ENCODE results near the gene IQCN. TPM values are rescaled to one million over a fixed set of nuclear protein-coding genes. Genes with fewer than 3 reads are reported as not detected.

IQCN gene
- total RNA-seq, 1 donor from 2014 or later, result 0.35 TPM

DNA sequence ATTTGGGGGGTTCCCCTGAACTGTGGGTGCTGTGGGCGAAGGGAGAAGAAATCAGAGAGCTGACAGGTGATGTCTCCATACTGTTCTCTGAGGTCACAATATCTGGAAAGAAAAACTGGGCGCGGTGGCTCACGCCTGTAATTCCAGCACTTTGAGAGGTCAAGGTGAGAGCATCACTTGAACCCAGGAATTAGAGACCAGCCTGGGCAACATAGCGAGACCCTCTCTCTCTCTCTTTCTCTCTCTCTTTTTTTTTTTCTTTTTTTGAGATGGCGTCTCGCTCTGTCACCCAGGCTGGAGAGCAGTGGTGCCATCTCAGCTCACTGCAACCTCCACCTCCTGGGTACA lies 21.9 kb downstream of the IQCN start:
- ATAC-seq (ENCODE audit: poor library complexity), result no peak
- DNase-seq, result no peak
- intact Hi-C loops (cut with DNase I), result loop anchor here (2.0 to 5.0 kb wide), 2 partner anchors 44 to 140 kb away; no protein-coding TSS in a partner anchor

DNA sequence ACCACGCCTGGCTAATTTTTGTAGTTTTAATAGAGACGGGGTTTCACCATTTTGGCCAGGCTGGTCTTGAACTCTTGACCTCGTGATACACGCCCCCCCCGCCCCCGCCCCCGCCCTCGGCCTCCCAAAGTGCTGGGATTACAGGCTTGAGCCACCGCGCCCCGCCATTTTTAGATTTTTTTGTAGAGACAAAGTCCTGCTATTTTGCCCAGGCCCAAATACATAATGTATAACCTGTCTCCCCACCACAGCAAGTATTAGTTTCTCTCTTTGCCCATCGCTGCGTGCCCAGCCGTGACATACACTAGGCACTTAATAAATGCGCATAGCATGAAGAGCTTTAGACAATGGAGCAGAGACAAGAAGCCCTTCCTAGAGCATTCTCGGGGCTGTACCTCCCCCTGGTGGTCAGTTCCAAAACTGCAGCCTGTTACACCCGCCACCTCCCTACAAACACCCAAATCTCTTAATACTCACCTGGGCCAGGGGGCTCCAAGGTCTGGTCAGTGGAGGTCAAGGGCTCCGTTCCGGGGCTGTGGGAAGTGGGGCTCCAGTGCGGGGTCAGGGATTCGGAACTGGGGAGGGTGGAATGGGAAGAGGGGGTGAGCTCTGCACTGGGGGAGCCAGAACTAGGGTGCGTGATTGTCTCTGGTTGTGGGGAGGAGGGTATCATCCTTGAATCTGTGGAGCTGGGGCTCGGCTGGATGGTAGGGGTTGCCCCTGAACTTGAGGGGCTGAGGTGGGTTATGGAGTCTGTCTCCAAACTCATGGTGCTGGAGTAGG lies 22.5 kb downstream of the IQCN start:
- ATAC-seq (ENCODE audit: poor library complexity) (peak; percentile 80), DNase-seq (peak; percentile 76)
- intact Hi-C loops (cut with DNase I), result loop anchor here (2.0 to 5.0 kb wide), 2 partner anchors 43 to 139 kb away; no protein-coding TSS in a partner anchor

DNA sequence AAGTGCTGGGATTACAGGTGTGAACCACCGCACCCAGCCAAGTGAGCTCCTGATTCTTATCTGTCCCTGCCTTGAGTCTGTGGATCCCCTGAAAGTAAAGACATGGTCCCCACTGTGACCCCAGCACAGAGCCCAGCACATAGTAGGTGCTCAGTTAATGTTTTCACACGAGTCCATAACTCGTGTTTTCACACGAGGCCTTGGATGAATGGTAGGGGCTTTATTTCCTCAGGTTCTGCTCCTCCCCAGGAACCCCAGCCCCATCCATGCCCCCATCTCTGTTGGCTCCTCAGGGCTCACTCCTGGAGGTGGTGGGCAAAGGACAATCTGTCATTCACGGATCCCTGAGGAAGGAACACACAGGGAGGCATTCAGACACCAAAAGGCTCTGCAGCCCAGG lies 24.4 kb downstream of the IQCN start:
- ATAC-seq (ENCODE audit: poor library complexity) (no peak), DNase-seq (no peak)
- intact Hi-C loops (cut with DNase I), result loop anchor here (5.0 kb wide), 1 partner anchor 138 kb away; no protein-coding TSS in a partner anchor

DNA sequence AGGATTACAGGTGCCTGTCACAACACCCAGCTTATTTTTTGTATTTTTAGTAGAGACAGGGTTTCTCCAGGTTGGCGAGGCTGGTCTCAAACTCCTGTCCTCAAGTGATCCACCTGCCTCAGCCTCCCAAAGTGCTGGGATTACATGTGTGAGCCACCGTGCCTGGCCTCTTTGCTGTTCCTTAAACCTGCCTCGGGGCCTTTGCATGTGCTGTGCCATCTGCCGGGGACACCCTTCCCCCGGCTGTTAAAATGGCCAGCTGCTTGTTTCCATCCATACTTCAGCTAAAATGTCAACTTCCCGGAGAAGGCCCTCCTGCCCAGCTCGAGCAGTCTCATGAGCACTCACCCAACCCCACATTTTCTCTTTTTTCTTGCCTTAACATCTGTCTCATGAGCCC lies 29.0 kb downstream of the IQCN start:
- DNase-seq (no peak), ATAC-seq (ENCODE audit: poor library complexity) (no peak)
- intact Hi-C loops (cut with DNase I), result no loop called here

DNA sequence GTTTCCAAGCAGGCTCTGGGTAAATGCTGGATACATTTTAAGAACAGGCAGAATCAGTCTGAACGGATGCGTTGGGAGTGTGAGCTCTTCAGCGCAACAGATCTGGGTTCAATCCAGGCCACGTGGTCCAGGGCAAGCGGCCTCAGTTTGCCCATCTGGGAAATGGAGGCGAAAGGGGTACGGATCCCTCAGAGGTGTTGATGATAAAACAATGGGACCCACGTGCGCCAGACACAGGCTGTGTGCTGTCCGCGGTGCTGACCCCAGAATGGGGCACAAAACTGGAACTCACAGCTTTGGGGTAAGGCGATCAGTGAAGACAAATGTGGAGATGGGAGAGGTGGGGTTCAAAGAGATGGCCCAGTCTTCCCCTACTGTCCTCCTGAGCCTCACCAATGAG lies 34.9 kb downstream of the IQCN start:
- intact Hi-C loops (cut with DNase I), result no loop called here
- ATAC-seq (ENCODE audit: poor library complexity) (no peak), DNase-seq (no peak)

DNA sequence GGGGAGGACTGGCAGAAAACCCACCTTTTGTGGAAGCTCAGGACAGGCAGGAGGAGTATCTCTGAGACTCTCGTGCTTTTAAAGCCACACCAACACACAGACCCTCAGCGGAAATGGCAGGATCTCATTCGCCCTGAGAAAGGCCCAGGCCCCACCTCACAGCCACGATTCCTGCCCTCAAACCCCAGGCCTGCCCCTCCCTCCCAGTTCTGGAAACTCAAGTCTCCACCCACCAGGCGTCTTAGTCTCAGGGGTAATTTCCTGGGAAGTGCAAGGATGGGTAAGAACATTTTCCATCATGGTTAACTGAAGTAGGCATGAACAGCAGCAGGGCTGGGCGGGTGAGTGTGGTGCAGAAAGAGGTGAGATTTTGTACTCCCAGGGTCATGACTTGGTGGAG lies 40.1 kb downstream of the IQCN start:
- DNase-seq, result no peak
- ATAC-seq (ENCODE audit: poor library complexity), result no peak
- intact Hi-C loops (cut with DNase I), result no loop called here

DNA sequence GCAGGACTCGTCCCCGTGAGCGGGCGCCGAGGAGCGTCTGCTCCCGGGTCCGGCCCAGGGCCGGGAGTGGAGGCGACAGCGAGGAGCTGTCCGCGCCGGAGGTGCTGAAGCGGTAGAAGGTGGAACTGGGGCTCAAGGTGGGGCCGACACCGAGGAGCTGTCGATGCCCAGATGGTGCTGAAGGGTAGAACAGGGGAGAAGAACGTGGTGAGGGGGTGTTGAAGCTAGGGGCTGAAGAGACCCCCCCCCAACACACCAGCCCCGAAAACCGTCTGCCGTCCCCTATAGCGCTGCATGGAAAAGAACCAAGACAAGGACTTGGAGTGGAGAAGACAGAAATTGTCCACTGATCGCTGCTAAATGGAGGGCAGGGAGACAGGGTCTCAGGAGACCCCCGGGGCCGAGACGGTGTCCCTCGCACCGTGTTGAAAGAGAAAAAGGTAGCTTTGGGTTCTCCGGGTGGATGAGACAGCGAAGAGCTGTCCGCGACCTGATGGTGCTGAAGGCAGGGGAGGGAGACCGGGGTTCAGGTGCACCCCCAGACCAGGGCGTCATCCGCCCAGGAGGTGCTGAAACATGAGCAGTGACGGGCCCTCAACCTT lies 40.9 kb downstream of the IQCN start:
- DNase-seq (peak; percentile 59), ATAC-seq (ENCODE audit: poor library complexity) (peak; percentile 62)
- intact Hi-C loops (cut with DNase I), result no loop called here

DNA sequence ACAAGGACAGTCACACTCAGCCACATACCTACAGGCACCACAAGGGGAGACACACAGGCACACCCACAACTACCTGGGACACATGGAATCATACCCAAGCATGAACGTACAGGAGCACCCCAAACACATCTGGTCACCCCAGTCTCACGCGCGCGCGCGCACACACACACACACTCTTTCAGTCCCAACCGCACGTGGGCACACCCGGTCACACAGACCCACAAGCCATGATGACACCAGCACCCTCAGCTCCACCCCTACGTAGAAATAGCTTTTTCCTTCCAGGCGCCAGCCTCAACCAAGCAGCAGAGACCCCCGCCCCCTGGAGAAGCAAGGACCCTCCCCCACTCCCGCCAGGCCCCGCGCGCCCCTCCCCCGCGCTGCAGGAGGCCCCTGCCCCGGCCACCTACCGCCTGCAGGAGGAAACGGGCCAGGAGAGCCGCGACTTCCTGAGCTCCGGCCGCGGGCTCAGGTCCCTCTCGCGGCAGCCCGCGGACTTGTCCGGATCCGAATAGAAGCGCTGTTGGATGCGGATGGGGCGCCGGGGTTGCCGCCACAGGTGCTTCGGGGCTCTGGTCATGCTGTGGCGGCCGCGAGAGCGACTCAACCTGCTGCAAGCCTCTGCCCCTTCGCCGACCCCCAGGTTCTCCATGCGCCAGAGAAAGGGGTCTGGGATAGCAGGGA lies 41.6 kb downstream of the IQCN start:
- ATAC-seq (ENCODE audit: poor library complexity), result no peak

DNA sequence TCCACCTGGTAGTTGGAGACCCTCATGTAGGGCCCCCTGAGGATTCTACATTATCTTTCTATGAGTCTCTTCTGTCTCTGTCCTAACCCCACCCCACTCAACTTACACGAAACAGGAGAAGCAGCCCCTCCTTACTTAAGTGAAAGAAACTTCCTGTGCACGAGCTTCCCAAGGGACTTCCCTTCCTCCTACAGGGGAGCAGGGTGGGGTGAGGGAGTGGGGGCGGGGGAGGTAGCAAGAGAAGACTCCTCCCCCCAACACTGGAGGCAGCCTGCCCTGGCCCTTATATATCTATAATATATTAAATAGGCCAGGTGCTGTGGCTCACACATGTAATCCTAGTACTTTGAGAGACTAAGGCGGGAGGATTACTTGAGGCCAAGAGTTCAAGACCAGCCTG lies 42.5 kb downstream of the IQCN start:
- DNase-seq (no peak), ATAC-seq (ENCODE audit: poor library complexity) (no peak)
- intact Hi-C loops (cut with DNase I), result no loop called here

More for the DNA sequence above, 41.6 kb downstream of the IQCN start:
- DNase-seq, result no peak
- intact Hi-C loops (cut with DNase I), result no loop called here

DNA sequence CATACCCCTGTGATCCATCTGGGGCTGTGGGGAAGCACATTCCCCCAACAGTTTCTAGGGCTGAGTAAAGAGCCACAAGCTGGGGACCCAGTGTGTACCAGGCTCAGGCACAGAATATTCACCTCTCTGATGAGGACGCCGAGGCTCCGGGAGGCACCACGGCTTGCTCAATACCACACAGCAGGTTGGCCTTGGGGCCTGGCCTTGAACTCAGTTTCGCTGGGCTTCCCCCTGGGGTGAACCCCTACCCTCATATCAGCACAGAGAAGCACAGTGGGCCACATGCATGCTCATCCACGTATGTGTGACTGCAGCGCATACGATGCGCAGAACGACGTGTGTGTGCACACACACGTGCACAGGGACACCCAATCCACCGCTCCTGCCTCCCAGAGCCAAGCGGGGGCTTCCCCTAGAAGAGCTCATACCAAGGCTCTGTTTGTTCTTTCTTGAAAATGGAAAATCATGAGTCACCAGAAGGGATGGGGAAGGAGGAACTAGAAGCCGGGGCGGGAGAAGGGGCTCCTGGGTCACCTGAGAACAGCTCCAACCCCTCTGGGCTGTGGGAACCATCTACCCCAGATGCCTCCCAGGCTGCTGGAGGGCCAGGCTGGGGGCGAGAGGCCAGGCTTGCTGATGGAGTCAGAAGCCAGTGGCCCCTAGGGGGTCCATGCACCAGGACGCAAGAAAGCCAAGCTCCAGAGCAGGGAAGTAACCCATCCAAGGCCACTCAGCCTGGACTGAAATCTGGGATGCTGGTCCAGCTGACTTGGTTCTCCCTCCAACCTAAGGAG lies 43.1 kb downstream of the IQCN start:
- intact Hi-C loops (cut with DNase I), result no loop called here
- DNase-seq, result no peak
- no peak for ATAC-seq (ENCODE audit: poor library complexity)

DNA sequence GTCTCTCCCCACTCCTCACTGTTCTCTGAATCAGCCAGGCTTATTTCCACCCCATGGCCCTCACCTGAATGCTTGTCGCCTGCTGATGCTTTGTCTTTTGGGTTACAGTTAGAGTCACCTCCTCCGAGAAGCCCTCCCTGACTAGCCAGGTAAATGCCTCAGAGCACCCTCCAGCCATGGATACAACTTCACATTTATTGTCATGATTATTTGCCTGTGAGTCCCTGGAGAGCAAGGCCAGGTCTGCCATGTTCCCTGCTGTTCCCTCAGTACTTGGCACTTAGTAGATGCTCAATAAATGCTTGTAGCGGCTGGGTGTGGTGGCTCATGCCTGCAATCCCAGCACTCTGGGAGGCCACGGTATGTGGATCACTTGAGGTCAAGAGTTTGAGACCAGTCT lies 44.3 kb downstream of the IQCN start:
- no peak for ATAC-seq (ENCODE audit: poor library complexity)
- no peak for DNase-seq
- intact Hi-C loops (cut with DNase I), result no loop called here

DNA sequence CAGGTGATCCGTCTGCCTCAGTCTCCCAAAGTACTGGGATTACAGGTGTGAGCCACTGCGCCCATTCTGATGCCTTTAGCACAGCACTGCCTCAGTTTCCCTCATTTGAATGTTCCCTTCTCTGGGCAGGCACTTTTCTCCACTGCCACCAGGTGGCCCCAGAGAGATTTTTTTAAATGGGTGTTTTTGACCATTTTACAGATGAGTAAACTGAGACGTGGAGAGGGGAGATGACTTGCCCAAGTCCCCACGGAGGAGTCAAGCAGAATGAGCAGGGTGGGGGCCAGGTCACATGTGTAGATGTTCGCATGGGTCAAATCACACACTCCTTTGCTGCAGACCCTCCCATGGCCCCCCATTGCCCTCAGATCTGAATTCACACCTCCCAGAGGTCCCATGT lies 44.8 kb downstream of the IQCN start:
- ATAC-seq (ENCODE audit: poor library complexity) (no peak), DNase-seq (no peak)
- intact Hi-C loops (cut with DNase I), result no loop called here

DNA sequence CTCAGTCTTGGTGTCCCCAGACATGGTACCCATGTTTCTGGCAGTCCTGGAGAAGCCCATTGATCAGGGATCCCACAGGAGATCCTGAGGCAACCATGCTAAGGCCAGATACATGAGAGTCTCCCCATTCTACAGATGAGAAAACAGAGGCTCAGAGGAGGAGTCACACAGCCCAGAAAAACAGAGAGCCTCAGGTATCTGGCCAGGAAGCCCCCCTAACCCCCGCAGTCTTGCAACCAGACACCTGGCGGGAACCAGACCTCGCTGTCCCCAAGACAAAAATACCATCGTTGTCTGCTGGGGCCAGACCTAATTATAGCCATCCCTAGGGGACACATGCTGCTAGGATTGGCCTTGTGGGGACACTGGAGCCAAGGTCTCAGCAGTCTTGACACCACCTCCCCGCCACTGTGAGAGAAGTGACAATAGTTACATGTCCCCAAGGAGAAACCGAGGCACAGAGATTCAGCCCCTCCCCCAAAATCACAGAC lies 46.4 kb downstream of the IQCN start:
- intact Hi-C loops (cut with DNase I), result no loop called here
- ATAC-seq (ENCODE audit: poor library complexity) (no peak), DNase-seq (no peak)

DNA sequence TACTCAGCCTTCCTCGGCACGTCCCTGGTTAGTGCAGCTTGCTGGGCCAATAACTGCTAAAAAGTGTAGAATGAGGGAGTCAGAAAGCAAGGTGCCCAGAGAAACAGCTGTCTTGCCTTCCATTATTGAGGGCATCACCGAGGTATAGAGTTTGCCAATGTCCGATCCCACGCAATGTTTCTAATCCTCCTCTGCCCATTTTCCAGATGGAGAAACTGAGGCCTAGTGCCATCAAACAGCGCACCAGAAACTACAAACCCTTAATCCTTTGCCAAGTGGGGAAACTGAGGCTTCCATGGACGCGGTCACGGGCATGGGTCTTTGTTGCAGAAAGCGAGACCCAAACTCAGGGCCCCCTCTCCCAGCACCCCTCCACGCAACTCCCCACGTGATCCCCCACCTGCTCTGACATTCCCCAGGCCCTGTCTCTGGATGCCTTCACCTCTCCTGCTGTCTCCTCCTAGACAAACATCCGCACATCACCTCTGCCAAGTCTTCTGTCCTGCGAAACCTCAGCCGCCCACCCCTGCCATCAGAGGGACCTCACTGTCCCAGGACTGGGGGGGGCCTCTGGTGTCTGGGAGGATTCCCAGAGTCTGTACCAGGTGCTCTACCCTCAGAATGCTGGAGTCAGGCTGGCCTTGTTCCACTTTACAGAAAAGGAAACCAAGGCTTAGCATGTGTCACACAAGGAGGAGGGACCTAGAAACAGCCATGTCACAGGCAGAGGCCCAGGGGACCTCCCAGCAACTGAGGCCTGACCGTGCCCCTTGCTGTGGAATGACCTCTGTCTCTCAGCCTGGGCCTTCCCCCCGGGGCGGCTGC lies 47.1 kb downstream of the IQCN start:
- no peak for DNase-seq
- intact Hi-C loops (cut with DNase I), result no loop called here
- ATAC-seq (ENCODE audit: poor library complexity), result no peak

DNA sequence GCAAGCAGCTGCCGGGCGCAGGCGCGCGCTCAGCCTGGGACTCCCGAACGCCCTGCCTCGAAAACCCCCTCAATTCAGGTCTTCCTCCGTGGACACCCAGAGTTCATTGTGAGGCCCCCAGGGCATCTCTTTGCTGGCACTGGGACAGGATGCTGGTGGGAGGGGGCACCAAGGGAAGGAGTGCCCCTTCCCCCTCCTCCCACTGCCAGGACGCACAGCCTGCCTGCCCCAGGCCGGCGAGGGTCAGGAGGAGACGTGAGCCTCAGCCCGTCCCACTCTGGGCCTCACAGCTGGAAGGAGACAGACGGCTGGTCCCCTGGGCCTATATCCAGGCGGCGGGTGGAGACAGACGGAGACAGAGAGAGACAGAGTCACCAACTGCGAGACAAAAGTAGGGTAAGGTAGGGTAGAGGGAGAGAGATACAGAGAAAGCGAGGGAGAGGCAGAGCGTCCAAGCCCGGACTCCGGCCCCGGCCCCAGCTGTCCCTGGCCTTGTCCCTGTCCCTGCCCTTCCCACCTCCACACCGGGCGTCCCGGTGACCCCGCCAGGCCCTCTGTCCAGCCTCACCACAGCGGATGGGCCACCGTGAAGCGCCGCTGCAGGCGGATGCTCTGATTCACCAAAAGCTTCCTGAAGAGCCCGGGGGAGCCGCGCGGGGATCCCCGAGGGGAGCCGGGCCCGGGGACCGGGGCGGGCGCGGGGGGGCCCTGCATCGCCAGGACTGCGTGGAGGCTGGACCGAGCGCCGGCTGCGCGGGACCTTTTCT lies 48.4 kb downstream of the IQCN start, which contains the start of gene PDE4C:
PDE4C (minus strand) TSS at position 737 of the 767 bp plus-strand sequence; CDS start at position 714, 23 bp downstream.
- ATAC-seq (ENCODE audit: poor library complexity) (no peak), DNase-seq (no peak)
- intact Hi-C loops (cut with DNase I), result no loop called here

DNA sequence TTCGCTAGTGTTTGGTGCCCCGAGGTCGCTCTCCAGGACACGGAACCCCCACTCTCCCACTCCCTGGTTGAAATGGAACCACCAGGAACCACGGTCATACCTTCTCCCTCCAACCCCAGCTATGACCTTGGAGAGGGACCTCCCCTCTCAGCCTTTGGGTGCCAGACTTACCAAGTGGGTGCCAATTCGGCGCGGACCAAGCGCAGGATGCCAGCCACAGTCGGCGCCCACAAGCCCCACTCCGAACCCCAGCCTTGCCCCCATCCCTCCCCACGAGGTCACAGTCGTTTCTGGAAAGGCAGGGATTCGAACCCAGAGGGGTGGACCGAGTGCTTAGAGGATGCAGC lies 48.9 kb downstream of the IQCN start:
- intact Hi-C loops (cut with DNase I), result no loop called here
- ATAC-seq (ENCODE audit: poor library complexity), result no peak
- DNase-seq, result no peak

DNA sequence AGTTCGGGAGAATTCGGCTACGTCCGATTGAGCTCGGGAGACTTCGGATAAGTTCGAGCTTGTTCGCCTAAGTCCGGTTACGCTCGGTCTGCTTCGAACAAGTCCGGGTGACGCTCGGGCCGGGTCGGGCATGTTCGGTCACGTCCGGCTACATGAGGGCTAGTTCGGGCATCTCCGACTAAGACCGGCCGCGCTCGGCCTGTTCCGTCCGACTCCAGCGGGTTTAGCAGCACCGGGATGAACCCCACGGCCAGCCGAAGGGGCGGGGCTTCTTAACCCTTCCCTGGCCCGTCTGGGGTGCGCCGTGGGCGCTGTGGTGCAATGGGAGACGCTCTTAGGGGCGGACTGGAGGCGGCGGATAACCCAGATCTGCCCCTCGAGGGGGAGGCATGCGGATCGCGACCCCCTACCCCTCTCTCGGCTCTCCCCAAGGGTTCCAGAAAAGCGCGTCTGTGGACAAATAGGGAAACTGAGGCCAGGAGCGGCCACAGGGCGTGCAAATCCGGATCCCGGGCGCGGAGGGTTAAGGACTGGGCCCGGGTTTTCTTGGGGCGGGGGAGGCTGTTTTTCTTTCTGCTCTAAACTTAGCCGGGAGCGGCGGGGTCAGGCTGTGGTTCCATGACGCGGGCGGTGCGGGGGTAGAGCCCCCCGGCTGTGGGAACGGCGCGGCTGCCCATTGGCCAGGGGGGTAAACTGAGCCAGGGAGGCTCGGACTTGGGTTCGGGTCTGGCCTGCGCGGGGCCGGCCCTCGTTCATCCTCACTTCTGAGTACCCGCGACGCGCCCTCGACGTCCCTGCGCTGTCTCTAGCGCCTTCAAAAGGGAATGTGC lies 49.5 kb downstream of the IQCN start:
- intact Hi-C loops (cut with DNase I), result no loop called here
- ATAC-seq (ENCODE audit: poor library complexity) (peak; percentile 99), DNase-seq (peak; percentile 99)
